Stimulated activated CD4-positive, alpha-beta T cell treated with anti-CD3 and anti-CD28 coated beads, Interleukin-1b, Interleukin-23, amount 100 ng/mL, for 1 hour (primary cell): Measurements from ENCODE around the gene GATM.
"Not testable (repeated sequence)": the region's sequence is repeated elsewhere in the genome, so short reads cannot be mapped to it uniquely, and the experiment has no call there.

ENCODE experiments used
- DNase-seq, 2 donors: peaks; one replicate each; pipeline ENCODE4 v3.0.0-alpha.2; 2020; ENCODE audit warnings: low read depth in 2 of 2

The GATM gene

GRCh38 chr15:45387380-45388007 lies 9.2 kb upstream of the GATM start:
- no peak for DNase-seq

- DNase-seq = no peak
Measured at GRCh38 chr15:45386974-45387373, 8.6 kb upstream of the GATM start.

- DNase-seq = no peak
Measured at GRCh38 chr15:45386420-45386819, 8.1 kb upstream of the GATM start.

- DNase-seq = no peak
Measured at GRCh38 chr15:45385590-45385989, 7.2 kb upstream of the GATM start.

- DNase-seq = no peak
Measured at GRCh38 chr15:45384700-45385099, 6.4 kb upstream of the GATM start.

- no peak for DNase-seq
Measured at GRCh38 chr15:45378913-45379262, 544 bp upstream of the GATM start.

- DNase-seq = no peak
Measured at GRCh38 chr15:45377609-45378148, 665 bp downstream of the GATM start.

GRCh38 chr15:45376967-45377608 lies 1.3 kb downstream of the GATM start:
- no peak for DNase-seq

- no peak for DNase-seq
Measured at GRCh38 chr15:45376300-45376928, 1.9 kb downstream of the GATM start.

GRCh38 chr15:45375836-45376235 lies 2.5 kb downstream of the GATM start:
- no peak for DNase-seq

- no peak for DNase-seq
Measured at GRCh38 chr15:45373976-45374375, 4.4 kb downstream of the GATM start.

GRCh38 chr15:45372041-45372995 lies 6.0 kb downstream of the GATM start:
- no peak for DNase-seq

- no peak for DNase-seq
Measured at GRCh38 chr15:45371546-45371945, 6.8 kb downstream of the GATM start.

GRCh38 chr15:45370042-45370441 lies 8.3 kb downstream of the GATM start:
- not testable (repeated sequence) for DNase-seq

GRCh38 chr15:45367222-45367621 lies 11.1 kb downstream of the GATM start:
- DNase-seq = not testable (repeated sequence)

- no peak for DNase-seq
Measured at GRCh38 chr15:45364271-45364670, 14.1 kb downstream of the GATM start.

GRCh38 chr15:45363801-45364200 lies 14.5 kb downstream of the GATM start:
- DNase-seq = no peak

GRCh38 chr15:45363334-45363733 lies 15.0 kb downstream of the GATM start:
- no peak for DNase-seq

- no peak for DNase-seq
Measured at GRCh38 chr15:45362419-45362818, 15.9 kb downstream of the GATM start.

GRCh38 chr15:45361878-45362277 lies 16.5 kb downstream of the GATM start:
- no peak for DNase-seq

GRCh38 chr15:45355860-45356259 lies 22.5 kb downstream of the GATM start:
- DNase-seq = no peak

GRCh38 chr15:45354711-45355110 lies 23.6 kb downstream of the GATM start:
- DNase-seq = no peak
